HG02840 (cell line): ENCODE data around the gene ATN1.

Experiments used
- ATAC-seq: cut with Tn5 transposase; IDR thresholded peaks from one replicate; pipeline ENCODE4 v1.9.1; 2021; ENCODE audit warnings: mild to moderate bottlenecking, moderate library complexity, moderate number of reproducible peaks; ENCODE audit not compliant: unreplicated experiment, low FRiP score

The ATN1 gene

GRCh38 chr12:6956021-6956727 is 28.4 kb downstream of the ATN1 start:
- no peak for ATAC-seq

- ATAC-seq = no peak
Observed at GRCh38 chr12:6957151-6957701, 29.5 kb downstream of the ATN1 start.

DNA sequence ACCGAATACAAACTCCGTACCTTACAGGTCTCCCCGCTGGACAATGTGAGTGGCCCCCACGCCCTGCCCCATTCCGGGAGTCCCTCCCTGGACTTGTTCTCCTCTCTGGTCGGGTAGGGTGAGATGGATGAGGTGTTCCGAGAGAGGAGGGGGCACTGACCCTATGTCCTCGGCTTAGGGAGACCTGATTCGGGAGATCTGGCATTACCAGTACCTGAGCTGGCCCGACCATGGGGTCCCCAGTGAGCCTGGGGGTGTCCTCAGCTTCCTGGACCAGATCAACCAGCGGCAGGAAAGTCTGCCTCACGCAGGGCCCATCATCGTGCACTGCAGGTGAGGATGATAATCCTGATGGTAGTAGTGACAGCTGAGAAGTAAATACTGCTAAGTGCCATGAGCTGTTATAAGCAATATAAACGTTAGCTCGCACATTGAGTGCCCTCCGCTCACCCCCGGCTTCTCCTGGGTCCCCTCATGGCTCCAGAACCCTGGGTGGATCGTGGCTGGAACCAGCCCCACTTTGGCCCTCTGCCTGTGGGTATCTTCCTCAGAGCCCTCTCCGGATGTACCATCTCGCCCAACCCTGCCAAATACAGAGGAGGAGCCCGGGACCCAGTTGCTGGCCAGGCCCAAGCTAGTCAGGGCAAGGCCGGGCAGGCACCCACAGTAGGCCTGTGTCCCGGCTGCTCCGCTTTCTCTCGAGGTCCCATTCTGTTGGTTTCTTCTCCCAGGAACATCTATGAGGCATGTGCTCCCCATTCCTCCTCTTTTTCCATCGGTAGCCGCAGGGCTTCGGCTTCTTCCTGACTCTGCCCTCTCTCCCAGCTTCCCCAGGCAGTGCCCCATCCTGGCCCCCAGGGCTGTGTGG is 30.2 kb downstream of the ATN1 start:
- ATAC-seq = no peak

DNA sequence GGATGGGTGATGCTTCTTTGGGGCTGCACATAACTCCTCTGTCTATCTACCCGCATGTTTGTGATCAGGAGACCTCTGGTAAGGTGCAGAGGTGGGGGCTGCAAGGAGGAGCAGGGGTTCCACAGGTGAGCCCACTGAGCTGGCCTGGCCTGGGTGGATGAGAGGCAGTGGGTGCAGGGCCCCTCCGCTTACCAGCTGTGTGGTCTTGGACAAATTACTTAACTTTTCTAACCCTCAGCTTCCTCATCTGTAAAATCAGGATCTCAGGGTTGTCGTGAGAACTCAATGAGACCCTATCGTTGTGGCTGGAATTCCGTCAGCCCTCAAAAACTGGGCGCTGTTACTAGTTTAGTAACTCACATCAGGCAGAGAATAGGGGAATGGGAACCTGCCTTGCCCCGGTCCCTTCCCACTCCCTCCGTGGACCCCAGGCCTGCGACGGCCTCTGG is 30.9 kb downstream of the ATN1 start:
- no peak for ATAC-seq

DNA sequence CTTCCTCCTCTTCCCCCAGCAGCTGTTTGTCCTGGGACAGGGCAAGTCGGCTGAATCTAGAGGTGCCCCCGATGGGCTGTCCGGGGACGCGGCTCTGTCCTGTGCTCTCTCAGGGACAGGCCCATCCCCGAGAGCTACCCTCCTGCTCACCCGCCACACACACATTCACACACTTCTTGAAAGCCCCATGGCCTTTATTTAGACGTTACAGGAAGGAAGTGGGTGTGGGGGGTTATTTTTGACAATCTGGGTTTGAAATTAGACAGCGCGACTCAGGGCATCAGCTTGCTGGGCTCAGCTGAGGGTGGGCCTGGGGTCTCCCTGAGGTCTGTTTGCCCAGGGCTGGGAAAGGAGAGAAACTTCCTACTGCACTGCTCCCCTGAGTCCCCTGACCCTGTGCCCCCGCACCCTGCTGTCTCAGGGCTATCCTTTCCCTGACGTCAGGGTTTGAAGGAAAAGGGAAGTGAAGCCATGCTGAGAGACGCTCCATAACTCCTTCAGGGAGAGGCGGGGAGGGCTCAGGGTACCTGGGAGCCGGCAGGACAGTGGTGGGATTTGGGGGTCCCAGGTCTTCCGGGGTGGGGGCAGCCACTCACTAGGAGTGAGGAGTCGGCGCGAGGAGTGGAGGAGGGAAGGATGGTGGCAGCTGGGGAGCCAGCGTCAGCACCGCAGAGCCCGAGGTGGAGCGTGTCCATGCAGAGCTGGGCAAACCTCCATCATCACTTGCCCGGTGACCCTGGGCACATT is 31.5 kb downstream of the ATN1 start:
- ATAC-seq = peak; percentile 56

GRCh38 chr12:6959805-6960592 is 32.2 kb downstream of the ATN1 start:
- ATAC-seq = no peak

- ATAC-seq = no peak
Observed at GRCh38 chr12:6960593-6961277, 33.0 kb downstream of the ATN1 start.

- ATAC-seq = no peak
Observed at GRCh38 chr12:6961278-6961694, 33.5 kb downstream of the ATN1 start.

DNA sequence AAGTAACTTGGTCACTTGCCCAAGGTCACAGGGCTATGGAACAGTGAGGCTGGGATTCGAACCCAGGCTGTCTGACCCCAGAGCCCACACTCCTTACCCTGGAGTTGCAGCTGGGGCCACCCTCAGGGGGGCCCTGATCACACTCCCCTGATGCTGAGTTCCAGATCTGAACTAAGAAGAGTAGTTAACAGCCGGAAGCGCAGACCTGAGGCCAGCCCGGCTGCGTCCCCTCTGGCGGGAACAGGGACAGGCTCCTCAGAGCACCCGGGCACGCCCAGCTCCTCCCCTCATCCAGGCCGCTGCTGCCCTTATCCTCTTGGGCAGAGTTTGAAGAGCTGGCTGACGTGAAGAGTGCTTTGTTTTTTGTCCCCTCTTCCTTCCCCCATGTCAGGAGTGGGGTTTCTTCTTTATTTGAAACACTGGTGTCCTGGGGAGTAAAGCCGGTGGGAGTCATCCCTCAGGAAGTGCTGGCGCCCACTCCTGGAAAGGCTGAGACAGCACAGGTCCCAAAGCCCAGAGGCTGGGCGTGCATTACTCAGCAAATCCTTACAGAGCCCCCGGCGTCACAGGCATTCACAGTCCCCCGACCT is 34.0 kb downstream of the ATN1 start:
- ATAC-seq = no peak

- ATAC-seq = no peak
Observed at GRCh38 chr12:6962285-6963015, 34.7 kb downstream of the ATN1 start.

DNA sequence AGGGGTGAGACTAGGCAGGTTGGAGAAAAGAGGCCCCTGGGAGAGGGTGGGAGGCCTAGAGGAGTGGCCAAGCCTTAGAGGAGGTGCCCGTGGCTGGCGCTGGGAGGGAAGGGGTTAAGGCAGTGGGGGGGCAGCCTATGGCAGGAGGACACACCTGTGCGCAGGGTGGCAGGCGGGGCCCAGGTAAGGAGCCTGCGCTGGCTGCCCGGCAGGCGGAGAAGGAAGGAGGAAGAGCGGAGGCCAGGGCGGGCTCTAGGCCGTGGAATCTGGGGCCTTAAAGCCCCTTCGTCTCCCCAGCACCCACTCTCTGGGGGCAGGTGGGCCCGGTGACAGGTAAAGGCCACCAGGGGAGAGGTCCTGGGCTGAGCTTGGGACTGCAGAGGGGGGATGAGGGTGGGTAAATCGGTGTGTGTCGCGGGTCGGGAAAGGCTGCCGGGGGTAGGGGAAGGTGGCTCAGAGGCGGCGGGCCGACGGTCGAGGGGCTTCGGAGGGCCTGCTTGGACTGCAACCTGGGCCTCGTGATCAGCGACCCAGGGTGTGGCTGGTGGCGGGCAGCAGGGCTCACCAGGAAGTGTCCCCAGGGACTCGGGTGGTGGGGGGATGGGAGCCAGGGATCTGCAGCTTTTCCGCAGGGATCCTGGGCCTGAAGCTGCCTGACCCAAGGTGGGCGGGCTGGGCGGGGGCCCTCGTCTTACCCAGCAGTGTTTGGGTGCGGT is 35.4 kb downstream of the ATN1 start:
- no peak for ATAC-seq

DNA sequence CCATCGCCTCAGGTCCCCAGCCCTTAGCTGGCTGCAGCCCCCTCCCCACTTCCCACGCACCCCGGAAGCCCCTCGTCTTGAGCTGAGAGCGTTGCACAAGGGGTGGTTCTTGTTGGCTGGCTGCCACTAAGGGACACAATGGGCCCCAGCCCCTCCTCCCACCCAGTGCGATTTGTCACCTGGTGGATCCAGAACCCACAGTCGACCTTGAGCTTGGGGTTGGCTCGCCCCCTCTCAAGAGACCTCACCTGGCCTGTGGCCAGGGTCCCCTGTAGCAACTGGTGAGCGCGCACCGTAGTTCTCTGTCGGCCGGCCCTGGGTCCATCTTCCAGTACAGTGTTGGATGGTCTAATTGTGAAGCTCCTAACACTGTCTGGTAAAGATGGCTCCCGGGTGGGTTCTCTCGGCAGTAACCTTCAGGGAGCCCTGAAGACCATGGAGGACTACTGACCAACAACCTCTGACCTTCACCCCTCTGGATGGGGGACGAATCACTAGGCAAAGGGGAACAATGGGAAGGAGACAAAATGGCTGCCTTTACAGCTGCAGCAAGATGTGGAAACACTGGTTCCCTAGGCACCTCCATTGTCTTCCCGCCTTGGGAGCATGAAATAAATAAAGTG is 36.1 kb downstream of the ATN1 start:
- no peak for ATAC-seq

DNA sequence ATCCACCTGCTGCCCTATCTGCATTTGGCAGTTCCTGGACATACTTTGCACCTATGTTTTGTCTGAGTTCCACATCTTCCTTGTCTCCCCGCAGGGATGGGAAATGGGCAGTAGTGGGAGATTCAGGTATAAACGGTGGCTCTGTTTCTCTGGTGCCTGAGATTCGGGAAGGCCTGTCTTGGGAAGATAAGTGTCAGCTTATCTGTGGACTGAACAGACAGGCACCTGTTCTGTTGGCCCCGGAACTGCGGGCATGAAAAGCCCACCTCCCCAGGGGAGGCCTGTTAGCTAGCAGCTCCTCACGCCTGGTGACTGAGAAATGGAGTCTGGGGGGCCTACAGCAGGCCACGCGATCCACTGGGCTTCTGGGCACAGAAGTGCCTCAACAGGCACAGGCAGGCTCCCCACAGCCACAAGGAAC is 36.9 kb downstream of the ATN1 start:
- ATAC-seq = no peak

DNA sequence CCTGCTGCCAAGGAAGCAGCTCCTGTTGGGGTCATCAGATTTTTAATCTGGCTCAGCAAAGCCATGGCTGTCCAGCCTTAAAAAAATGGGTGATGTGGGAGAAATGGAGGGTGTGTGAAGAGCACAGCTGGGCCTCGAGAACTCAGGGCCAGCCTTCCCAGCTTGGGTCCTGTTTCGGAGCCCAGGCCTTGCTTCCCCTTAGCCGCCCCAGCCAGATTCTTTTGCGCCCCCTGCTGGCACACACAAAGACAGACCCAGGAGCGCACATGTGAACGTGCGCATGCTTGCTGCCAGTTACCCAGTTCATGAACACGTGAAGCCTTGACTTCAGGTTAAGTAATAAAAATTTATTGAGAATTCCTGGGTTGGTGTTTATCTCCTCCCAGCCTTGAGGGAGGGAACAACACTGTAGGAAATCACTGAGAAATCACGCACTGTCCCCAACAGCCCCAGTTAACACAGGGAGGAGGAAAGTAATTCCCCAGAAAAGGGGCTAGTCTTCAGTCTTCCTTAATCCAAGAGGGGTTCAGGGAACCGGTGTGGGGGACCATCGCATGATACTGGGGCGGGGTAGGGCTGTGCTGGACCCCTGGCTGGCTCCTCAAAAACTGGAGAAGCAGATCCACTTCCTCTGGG is 37.4 kb downstream of the ATN1 start:
- no peak for ATAC-seq

DNA sequence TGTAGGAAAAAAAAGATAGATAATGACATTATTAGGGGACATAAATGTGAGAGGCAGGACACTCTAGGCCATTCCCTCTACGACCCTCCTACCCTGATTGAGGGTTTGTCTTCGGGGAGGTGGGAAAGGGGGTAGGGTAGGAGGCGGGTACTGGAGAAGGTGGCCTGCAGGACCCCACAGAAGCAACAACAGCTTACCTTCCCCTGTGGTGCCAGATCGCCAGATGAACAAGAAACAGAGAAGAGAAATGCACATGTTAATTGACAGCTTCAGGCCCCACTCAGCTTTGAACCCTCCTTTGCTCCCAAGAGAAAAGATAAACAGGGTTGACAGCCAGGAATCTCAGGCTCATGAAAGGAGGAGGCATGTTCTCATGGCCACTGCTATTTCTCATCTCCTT is 38.0 kb downstream of the ATN1 start:
- ATAC-seq = no peak

DNA sequence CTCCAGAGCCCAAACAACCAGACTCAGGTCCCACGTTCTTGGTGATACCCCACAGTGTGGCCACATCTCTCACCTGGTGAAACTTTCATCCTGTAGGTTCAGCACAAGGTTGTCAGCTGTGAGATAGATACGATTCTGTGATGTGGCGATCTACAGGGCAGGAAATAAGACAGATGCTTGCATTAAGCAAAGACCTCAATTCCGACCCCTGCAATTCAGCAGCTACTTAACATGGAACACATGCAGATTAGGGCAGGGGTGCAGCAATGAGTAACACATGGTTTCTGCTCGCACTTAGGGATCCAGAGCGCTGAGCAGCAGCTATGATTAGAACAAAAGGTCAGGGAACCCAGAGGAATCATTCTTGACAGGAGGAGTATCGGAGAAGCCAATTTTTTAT is 38.6 kb downstream of the ATN1 start:
- ATAC-seq = no peak

DNA sequence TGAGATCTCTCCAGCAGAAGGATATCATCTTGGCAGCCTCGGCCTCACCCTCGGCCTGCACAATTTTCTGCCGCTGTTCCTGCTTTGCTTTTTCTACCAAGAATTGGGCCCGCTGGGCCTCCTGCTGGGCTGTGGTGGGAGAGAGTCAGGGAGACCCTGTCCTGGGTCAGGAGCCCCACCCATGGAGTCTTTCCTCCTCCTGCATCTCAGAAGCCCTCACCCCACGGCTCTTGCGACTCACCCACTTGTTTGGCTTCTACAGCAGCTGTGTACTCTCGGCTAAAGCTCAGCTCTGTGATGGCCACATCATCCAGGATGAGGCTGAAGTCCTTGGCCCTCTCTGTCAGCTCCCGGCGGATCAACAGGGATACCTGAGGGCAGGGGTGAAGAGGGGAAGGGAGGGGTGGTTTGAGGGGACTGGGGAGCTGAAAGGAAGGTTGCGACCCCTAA is 39.9 kb downstream of the ATN1 start:
- ATAC-seq = no peak
